GM21717 (cell line): Measurements from ENCODE around the gene IPO8.
"Not testable (repeated sequence)": the region's sequence is repeated elsewhere in the genome, so short reads cannot be mapped to it uniquely, and the experiment has no call there.

Source experiments
- ATAC-seq: cut with Tn5 transposase; IDR thresholded peaks from one replicate; pipeline ENCODE4 v1.9.1; 2021; ENCODE audit warnings: mild to moderate bottlenecking, moderate library complexity; ENCODE audit not compliant: unreplicated experiment

The IPO8 gene

DNA sequence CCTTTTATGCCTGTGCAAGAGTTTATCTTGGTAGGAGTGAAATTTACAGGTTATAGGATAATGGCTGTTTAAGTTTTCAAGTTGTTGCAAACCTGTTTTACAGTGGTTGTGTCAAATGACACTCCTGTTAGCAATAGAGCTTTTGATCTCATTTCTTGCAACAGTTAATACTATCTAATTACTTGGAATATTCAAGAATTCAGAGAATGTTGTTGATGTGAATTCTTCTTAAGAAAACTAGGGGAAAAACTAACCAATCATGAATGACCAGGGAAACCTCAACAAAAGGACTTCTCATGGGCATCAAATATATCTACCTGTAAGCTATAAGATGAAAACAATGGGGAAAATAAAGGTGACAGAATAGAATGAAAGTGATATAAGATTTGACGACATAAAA is 85.0 kb downstream of the IPO8 start:
- no peak for ATAC-seq

DNA sequence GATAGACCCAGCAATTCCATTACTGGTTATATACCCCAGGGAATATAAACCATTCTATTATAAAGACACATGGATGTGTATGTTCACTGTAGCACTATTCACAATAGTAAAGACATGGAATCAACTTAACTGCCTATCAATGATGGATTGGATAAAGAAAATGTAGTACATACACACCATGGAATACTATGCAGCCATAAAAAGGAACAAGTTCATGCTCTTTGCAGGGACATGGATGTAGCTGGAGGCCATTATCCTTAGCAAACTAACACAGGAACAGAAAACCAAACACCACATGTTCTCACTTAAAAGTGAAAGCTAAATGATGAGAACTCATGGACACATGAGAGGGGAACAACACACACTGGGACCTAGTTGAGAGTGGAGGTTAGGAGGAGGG is 85.8 kb downstream of the IPO8 start:
- not testable (repeated sequence) for ATAC-seq

DNA sequence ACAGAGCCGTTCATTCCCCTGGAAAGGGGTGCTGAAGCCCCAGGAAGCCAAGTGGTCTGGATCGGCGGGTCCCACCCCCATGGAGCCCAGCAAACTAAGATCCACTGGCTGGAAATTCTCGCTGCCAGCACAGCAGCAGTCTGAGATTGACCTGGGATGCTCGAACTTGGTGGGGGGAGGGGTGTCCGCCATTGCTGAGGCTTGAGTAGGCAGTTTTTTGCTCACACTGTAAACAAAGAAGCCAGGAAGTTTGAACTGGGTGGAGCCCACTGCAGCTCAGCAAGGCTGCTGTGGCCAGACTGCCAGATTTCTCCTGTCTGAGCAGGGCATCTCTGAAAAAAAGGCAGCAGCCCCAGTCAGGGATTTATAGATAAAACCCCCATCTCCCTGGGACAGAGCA is 91.4 kb downstream of the IPO8 start:
- not testable (repeated sequence) for ATAC-seq

DNA sequence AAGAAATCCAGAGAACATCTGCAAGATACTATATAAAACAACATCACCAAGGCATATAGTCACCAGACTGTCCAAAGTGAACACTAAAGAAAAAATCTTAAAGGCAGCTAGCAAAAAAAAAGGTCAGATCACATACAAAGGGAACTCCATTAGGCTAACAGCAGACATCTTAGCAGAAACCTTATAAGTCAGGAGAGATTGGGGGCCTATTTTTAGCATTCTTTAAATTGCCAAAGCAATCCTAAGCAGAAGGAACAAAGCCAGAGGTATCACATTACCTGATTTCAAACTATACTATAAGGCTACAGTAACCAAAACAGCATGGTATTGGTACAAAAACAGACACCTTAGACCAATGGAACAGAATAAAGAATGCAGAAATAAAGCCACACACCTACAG is 92.5 kb downstream of the IPO8 start:
- no peak for ATAC-seq

DNA sequence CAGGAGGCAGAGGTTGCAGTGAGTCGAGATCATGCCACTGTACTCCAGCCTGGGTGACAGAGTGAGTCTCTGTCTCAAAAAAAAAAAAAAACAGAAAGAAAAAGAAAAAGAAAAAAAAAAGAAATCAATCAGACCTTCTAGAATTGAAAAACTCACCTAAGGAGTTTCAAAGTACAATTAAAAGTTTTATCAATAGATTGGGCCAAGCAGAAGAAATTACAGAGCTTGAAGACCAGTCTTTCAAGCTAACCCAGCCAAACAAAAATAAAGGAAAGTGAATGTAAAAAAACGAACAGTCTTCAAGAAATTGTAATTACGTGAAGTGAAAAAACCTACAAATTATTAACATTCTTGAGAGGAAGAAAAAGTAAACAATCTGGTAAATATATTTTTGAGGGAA is 93.0 kb downstream of the IPO8 start:
- no peak for ATAC-seq

DNA sequence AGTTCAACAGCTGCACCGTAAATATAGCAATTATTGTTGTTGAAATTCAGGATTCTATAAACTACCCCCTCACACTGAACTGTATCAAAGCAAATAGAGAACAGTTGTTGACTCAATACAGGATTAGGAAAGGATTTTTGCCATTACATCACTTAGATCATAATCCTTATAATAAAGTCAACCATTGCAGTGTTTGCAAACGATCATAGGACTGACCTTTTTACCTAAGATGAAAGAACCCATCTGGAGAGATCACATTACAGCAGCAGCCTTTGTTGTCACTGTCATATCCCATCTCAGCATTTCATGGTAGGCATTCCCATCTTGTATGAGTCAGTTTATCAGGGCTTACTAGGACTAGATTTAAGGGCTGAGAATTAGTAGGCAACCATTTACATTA is 96.1 kb downstream of the IPO8 start:
- ATAC-seq: no peak

DNA sequence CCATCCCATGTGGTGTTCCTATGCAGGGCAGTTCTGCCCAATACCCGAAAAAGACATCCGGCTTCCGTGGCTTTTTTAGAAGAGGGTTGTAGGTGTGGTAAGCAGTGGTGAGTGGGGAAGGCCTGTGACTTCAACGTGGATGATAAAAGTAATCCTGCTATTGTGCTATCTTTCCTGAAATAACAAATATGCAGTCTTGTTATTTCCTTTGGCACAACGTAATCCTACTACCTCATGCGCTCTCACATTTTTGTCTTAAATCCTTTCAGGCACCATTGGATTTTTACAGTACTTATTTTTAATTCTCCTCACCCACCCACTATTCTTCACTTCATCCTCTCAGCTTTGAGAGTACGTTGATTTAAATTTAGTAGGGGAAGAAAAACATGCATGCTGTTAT is 96.8 kb downstream of the IPO8 start:
- no peak for ATAC-seq

DNA sequence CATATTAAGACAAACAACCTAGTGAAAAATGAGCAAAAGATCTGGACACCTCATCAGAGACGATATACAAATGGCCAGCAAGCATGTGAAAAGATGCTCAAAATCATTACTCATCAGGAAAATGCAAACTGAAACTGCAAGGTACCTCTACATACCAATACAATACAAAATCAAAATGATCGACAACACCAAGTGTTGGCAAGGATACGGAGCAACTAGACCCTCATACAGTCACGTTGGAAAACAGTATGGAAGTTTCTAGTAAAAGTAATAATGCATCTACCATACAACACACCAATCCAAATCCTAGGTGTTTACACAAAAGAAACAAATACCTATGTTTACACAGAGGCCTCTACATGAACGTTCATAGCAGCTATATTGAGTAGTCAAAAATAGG is 99.9 kb downstream of the IPO8 start:
- ATAC-seq: no peak

DNA sequence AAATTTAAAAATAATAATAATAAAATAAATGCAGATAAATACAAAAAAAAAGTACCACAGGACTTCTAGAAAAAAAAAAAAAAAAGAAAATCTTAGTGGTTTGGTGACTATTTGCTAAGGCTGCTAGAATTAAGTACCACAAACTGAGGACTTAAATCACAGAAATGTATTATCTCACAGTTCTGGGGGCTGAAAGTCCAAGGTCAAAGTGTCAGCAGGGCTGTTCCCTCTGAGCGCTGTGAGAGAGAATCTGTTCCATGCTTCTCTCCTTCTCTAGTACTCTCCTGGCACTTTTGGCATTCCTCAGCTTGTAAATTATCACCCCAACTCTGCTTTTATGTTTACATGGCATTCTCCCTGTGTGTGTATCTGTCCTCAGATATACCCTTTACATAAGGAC is 101.2 kb downstream of the IPO8 start:
- no peak for ATAC-seq

DNA sequence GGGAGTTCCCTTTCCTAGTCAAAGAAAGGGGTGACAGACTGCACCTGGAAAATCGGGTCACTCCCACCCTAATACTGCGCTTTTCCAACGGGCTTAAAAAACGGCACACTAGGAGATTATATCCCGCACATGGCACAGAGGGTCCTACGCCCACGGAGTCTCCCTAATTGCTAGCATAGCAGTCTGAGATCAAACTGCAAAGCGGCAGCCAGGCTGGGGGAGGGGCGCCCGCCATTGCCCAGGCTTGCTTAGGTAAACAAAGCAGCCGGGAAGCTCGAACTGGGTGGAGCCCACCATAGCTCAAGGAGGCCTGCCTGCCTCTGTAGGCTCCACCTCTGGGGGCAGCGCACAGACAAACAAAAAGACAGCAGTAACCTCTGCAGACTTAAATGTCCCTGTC is 107.1 kb downstream of the IPO8 start:
- ATAC-seq: not testable (repeated sequence)

DNA sequence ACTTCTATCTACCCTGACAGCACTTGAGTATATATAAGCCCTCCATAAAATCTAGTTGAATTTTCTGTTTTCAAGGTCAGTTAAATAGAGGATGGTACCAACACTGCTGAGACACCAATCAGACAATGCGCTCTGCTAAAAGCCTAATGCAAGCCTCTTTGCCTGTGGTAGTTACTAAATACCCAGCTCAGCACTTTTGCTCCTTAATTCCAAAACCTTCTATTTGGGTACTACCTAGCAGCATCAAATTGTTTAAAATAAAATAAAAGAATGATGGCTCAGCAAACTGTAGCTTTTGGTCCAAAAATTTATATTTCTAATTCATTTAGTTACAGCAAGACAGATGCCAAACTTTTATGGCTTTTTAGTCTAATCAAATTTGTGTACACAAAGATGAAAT is 107.9 kb downstream of the IPO8 start:
- no peak for ATAC-seq

DNA sequence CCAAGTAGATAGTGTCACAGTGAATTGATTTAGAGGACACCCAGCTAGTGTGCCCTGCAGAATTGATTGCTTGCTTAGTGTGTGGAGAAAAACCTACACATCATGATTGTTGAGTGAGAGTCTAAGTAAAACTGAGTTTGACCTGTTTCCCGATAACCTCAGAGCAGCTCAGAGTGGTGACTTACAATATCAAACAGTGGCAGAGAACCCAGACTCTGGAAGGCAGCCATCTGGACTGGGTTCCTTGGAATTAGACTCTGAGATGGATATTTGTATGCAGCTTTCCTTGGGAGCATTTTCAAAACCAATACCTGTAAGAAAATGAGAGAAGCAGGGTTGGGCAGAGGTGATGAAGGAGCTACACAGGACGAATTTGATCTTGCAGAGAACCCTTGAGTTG is 109.8 kb downstream of the IPO8 start:
- no peak for ATAC-seq

DNA sequence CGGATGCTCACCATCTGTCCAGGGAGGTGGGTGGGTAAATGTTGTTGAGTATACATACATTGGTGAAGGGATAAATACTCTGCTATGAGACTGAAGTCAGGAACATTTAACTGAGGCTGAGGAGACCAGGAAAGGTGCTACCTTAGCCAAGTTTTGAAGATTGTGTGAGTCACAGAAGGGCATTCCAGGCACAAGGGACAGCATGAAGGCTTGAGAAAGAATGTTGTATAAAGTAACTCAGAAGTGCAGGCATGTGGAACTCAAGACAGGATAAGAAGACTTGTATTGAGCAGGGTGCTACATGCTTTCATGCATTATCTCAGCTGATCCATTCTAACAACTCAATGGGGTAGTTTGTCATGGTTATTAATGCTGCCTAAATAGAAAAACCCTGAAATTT is 112.7 kb downstream of the IPO8 start:
- ATAC-seq: no peak

DNA sequence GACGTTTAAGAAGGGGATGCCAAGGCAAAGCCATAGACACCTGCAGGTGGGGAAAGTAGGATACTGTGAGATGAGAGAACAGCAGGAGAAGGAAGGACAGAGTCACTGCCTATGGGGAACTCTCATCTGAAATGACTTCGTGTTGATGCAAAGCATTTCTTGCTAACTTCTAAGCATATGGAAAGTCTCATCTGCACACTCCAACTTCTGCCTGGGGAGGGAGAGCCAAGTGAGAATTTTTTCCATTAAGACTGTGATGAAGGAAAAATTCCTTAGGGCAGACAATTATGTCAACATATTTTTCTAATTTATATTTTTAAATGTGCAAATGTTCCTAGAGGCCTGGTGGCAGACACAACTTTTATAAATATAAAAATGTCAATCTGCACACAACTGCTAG is 115.3 kb downstream of the IPO8 start:
- ATAC-seq: no peak
